SK-N-SH (cell line): ENCODE measurements around the gene KNOP1. TPM values are rescaled to one million over a fixed set of nuclear protein-coding genes. Genes with fewer than 3 reads are reported as not detected.

ENCODE experiments used
- CTCF ChIA-PET: fragments of 300-600, 350-600 bp; formaldehyde crosslinking; extraction: SDS; loops from one replicate; lab custom pipeline; 2021; lab: Yijun Ruan, JAX
- POLR2A ChIA-PET: fragments of 350-600 bp; sonication (Branson Sonifier 250); formaldehyde crosslinking; extraction: SDS; loops from one replicate; lab custom pipeline; 2020; ENCODE audit warnings: antibody characterized with exemption, inconsistent platforms; lab: Yijun Ruan, JAX
- DNase-seq: peaks from one replicate; pipeline ENCODE4 v3.0.0; 2012
- H2AFZ ChIP-seq: fragments of 200-600 bp; sonication (generic); 2 replicates; pipeline ENCODE4 v1.8.1; 2016; ENCODE audit warnings: antibody characterized with exemption, mild to moderate bottlenecking, low read depth
- H3F3A ChIP-seq: fragments of 200-600 bp; sonication (generic); replicated peaks from 2 replicates; pipeline ENCODE3; 2016; ENCODE audit warnings: antibody characterized with exemption, mild to moderate bottlenecking; ENCODE audit not compliant: insufficient read depth
- H3K27ac ChIP-seq, 2 experiments: fragments of 200-500 bp in 1 of 2; fragments of 200-600 bp in 1 of 2; sonication (Bioruptor generic) in 1 of 2; sonication (generic), shearing (Covaris generic) in 1 of 2; 2 replicates each; pipeline versions ENCODE4 v1.5.1 to v1.6.1; 2014 to 2016; ENCODE audit warnings: low read depth in 2 of 2, inconsistent platforms in 1 of 2, low read length in 1 of 2, mild to moderate bottlenecking in 1 of 2, mixed read lengths in 1 of 2
- H3K27me3 ChIP-seq: fragments of 200-600 bp; sonication (generic), shearing (Covaris generic); 2 replicates; pipeline ENCODE4 v1.6.1; 2016; ENCODE audit warnings: mixed run types; ENCODE audit not compliant: insufficient read depth
- H3K36me3 ChIP-seq, 2 experiments: fragments of 200-500 bp in 1 of 2; fragments of 200-600 bp in 1 of 2; sonication (Bioruptor generic) in 1 of 2; sonication (generic) in 1 of 2; replicated peaks in 1 of 2; 2 replicates each; pipeline versions ENCODE3 to v1.5.1; 2014 to 2016; ENCODE audit warnings: low read length in 1 of 2, mild to moderate bottlenecking in 1 of 2; ENCODE audit not compliant: insufficient read depth in 2 of 2, control insufficient read depth in 1 of 2
- H3K4me1 ChIP-seq, 2 experiments: fragments of 200-500 bp in 1 of 2; fragments of 200-600 bp in 1 of 2; sonication (Bioruptor generic) in 1 of 2; sonication (generic), shearing (Covaris generic) in 1 of 2; 2 replicates each; pipeline versions ENCODE4 v1.5.1 to v1.6.1; 2014 to 2016; ENCODE audit warnings: low read depth in 1 of 2, low read length in 1 of 2, mixed run types in 1 of 2; ENCODE audit not compliant: insufficient read depth in 2 of 2, control insufficient read depth in 1 of 2
- H3K4me2 ChIP-seq: fragments of 200-600 bp; sonication (generic), shearing (Covaris generic); 2 replicates; pipeline ENCODE4 v1.6.1; 2017; ENCODE audit warnings: mixed run types
- H3K4me3 ChIP-seq, 2 experiments: fragments of 200-500 bp in 1 of 2; fragments of 200-600 bp in 1 of 2; sonication (Bioruptor generic) in 1 of 2; sonication (generic), shearing (Covaris generic) in 1 of 2; 2 replicates each; pipeline versions ENCODE4 v1.5.1 to v1.8.1; 2014 to 2016; ENCODE audit warnings: low read depth in 2 of 2, inconsistent platforms in 1 of 2, low read length in 1 of 2, mild to moderate bottlenecking in 1 of 2, mixed read lengths in 1 of 2, moderate library complexity in 1 of 2
- H3K79me2 ChIP-seq: fragments of 200-600 bp; sonication (generic); 2 replicates; pipeline ENCODE4 v1.8.1; 2017; ENCODE audit warnings: mild to moderate bottlenecking; ENCODE audit not compliant: insufficient read depth
- H3K9ac ChIP-seq: fragments of 200-600 bp; sonication (generic); 2 replicates; pipeline ENCODE4 v1.6.1; 2017; ENCODE audit warnings: mixed run types
- H3K9me2 ChIP-seq: fragments of 200-600 bp; sonication (generic); 2 replicates; pipeline ENCODE4 v1.6.1; 2017; ENCODE audit warnings: mixed run types
- H3K9me3 ChIP-seq: fragments of 200-600 bp; sonication (generic); 2 replicates; pipeline ENCODE4 v1.6.1; 2017; ENCODE audit warnings: mixed run types, mild to moderate bottlenecking, moderate library complexity
- H4K20me1 ChIP-seq: fragments of 200-600 bp; sonication (generic); 2 replicates; pipeline ENCODE4 v1.6.1; 2017; ENCODE audit warnings: mild to moderate bottlenecking, mixed run types; ENCODE audit not compliant: insufficient read depth
- CHD2 ChIP-seq: fragments of 150-350 bp; IDR thresholded peaks from 2 replicates; pipeline ENCODE4 v1.6.1; 2018; ENCODE audit warnings: low read length; ENCODE audit not compliant: partially characterized antibody
- EZH2phosphoT487 ChIP-seq: fragments of 200-600 bp; sonication (generic); IDR thresholded peaks from 2 replicates; pipeline ENCODE4 v1.6.1; 2017; ENCODE audit warnings: low read depth, mixed run types, mild to moderate bottlenecking, antibody characterized with exemption, moderate library complexity, borderline replicate concordance
- FOSL2 ChIP-seq: IDR thresholded peaks from 2 replicates; pipeline ENCODE4 v1.4.0; 2012; ENCODE audit warnings: low read depth, mild to moderate bottlenecking, moderate library complexity, borderline replicate concordance
- FOXM1 ChIP-seq: IDR thresholded peaks from 2 replicates; pipeline ENCODE4 v1.4.0; 2012; ENCODE audit warnings: low read depth, mild to moderate bottlenecking
- GABPA ChIP-seq: IDR thresholded peaks from 2 replicates; pipeline ENCODE4 v1.4.0; 2012; ENCODE audit warnings: low read depth, mild to moderate bottlenecking
- GATA2 ChIP-seq: sonication (generic); formaldehyde crosslinking; IDR thresholded peaks from 2 replicates; pipeline ENCODE4 v1.5.0; 2020; ENCODE audit warnings: mild to moderate bottlenecking, missing genetic modification reagents
- JUND ChIP-seq: IDR thresholded peaks from 2 replicates; pipeline ENCODE4 v1.4.0; 2012
- NRF1 ChIP-seq: IDR thresholded peaks from 2 replicates; pipeline ENCODE4 v1.6.1; 2012; ENCODE audit warnings: low read depth, mild to moderate bottlenecking, low read length
- RAD21 ChIP-seq: IDR thresholded peaks from 2 replicates; pipeline ENCODE4 v1.6.1; 2012; ENCODE audit warnings: mild to moderate bottlenecking, low read length
- RXRA ChIP-seq: IDR thresholded peaks from 2 replicates; pipeline ENCODE4 v1.4.0; 2012; ENCODE audit warnings: low read depth, mild to moderate bottlenecking, borderline replicate concordance
- SIN3A ChIP-seq: IDR thresholded peaks from 2 replicates; pipeline ENCODE4 v1.6.1; 2012; ENCODE audit warnings: low read depth, mild to moderate bottlenecking, low read length, moderate library complexity, borderline replicate concordance
- SMC3 ChIP-seq: IDR thresholded peaks from 2 replicates; pipeline ENCODE4 v1.6.1; 2012; ENCODE audit warnings: low read depth, low read length, improper control_type of control experiment
- TCF12 ChIP-seq: IDR thresholded peaks from 2 replicates; pipeline ENCODE4 v1.4.0; 2012
- YY1 ChIP-seq: IDR thresholded peaks from 2 replicates; pipeline ENCODE4 v1.4.0; 2012; ENCODE audit warnings: low read depth, mild to moderate bottlenecking
- WGBS: methylation state at CpG from one replicate; pipeline ENCODE4 v1.1.6; 2017; ENCODE audit warnings: low lambda C conversion rate; 5-methylcytosine and 5-hydroxymethylcytosine counted together
- polyA plus RNA-seq, 3 experiments: library from polyadenylated mRNA; depleted of rRNA; stranded (reverse); fragments of >200 nt; gene quantifications; 2 replicates each; pipeline ENCODE4 v1.2.3, GENCODE V29; 2012
- TF ChIP-seq, protein P1 (sequence below): fragments of 200-600 bp; sonication (generic); IDR thresholded peaks from 2 replicates; pipeline ENCODE4 v1.6.1; 2017; ENCODE audit warnings: antibody characterized with exemption, mild to moderate bottlenecking, moderate library complexity
- TF ChIP-seq, protein P2 (sequence below): IDR thresholded peaks from 2 replicates; pipeline ENCODE4; 2012
- TF ChIP-seq, protein P3 (sequence below): IDR thresholded peaks from 2 replicates; pipeline ENCODE4 v1.4.0; 2012; ENCODE audit warnings: low read depth, borderline replicate concordance
- TF ChIP-seq, protein P4 (sequence below): IDR thresholded peaks from 2 replicates; pipeline ENCODE4 v1.4.0; 2012; ENCODE audit warnings: low read depth
- TF ChIP-seq, protein P5 (sequence below): IDR thresholded peaks from 2 replicates; pipeline ENCODE4 v1.6.1; 2012; ENCODE audit warnings: mild to moderate bottlenecking, low read depth, low read length, moderate library complexity

The KNOP1 gene
- polyA plus RNA-seq, 1 of the 3 experiments (the other 2 are of a cell fraction), result 13.2 TPM

DNA sequence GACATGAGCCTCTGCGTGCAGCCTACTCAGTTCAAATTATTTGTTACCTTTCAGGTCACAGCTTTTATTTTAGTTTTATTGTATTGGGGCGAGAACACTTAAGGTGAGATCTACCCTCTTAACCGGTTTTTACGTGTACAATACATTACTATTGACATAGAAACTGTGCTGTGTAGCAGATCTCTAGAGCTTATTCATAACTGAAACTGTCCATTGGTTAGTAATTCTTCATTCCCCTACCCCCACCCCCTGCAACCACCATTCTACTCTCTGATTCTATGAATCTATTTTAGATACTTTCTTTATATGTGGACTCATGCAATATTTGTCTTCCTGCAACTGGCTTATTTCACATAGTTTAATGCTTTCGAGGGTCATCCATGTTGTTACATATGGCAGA lies 43.5 kb downstream of the KNOP1 start:
- H3K27me3 ChIP-seq, result no peaks in the 10 kb centered on the region
- no peak overlapping the region for H3K9ac ChIP-seq
- ChIA-PET CTCF (interaction anchor here (1.4 kb wide), 1 partner anchor 73 kb away, joined by 5 read pairs; no protein-coding TSS in a partner anchor), POLR2A (no interaction called here)
- H4K20me1 ChIP-seq, result no peaks in the 10 kb centered on the region
- H3K79me2 ChIP-seq, result no peaks in the 10 kb centered on the region
- H3F3A ChIP-seq, result peaks cover 3% of the 10 kb centered on the region
- no peak overlapping the region for H3K27ac ChIP-seq
- H3K9me2 ChIP-seq, result no peaks in the 10 kb centered on the region
- peaks cover 6 to 9% of the 10 kb centered on the region in 2 experiments for H3K36me3 ChIP-seq
- H3K9me3 ChIP-seq, result no peaks in the 10 kb centered on the region
- peaks cover 0 to 3% of the 10 kb centered on the region in 2 experiments; a peak in 1 of 4 replicates for H3K4me1 ChIP-seq
- H3K4me3 ChIP-seq, result no peak overlapping the region
- H2AFZ ChIP-seq, result no peak overlapping the region
- WGBS, result 97% methylated on average over 5 of the region's 5 CpGs
- no peak for DNase-seq
- no peak overlapping the region for H3K4me2 ChIP-seq
- TF ChIP-seq NRF1 (no peak), CHD2 (no peak), GABPA (no peak), SMC3 (no peak), RAD21 (no peak), SIN3A (no peak), TCF12 (no peak), RXRA (no peak), FOSL2 (no peak), JUND (no peak), EZH2phosphoT487 (no peak), GATA2 (CRISPR knock-in tag) (no peak), YY1 (no peak), FOXM1 (no peak)
- TF ChIP-seq, protein P1, sequence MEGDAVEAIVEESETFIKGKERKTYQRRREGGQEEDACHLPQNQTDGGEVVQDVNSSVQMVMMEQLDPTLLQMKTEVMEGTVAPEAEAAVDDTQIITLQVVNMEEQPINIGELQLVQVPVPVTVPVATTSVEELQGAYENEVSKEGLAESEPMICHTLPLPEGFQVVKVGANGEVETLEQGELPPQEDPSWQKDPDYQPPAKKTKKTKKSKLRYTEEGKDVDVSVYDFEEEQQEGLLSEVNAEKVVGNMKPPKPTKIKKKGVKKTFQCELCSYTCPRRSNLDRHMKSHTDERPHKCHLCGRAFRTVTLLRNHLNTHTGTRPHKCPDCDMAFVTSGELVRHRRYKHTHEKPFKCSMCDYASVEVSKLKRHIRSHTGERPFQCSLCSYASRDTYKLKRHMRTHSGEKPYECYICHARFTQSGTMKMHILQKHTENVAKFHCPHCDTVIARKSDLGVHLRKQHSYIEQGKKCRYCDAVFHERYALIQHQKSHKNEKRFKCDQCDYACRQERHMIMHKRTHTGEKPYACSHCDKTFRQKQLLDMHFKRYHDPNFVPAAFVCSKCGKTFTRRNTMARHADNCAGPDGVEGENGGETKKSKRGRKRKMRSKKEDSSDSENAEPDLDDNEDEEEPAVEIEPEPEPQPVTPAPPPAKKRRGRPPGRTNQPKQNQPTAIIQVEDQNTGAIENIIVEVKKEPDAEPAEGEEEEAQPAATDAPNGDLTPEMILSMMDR, result no peak
- TF ChIP-seq, protein P2, sequence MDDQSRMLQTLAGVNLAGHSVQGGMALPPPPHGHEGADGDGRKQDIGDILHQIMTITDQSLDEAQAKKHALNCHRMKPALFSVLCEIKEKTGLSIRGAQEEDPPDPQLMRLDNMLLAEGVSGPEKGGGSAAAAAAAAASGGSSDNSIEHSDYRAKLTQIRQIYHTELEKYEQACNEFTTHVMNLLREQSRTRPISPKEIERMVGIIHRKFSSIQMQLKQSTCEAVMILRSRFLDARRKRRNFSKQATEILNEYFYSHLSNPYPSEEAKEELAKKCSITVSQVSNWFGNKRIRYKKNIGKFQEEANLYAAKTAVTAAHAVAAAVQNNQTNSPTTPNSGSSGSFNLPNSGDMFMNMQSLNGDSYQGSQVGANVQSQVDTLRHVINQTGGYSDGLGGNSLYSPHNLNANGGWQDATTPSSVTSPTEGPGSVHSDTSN, result no peak
- TF ChIP-seq, protein P3, sequence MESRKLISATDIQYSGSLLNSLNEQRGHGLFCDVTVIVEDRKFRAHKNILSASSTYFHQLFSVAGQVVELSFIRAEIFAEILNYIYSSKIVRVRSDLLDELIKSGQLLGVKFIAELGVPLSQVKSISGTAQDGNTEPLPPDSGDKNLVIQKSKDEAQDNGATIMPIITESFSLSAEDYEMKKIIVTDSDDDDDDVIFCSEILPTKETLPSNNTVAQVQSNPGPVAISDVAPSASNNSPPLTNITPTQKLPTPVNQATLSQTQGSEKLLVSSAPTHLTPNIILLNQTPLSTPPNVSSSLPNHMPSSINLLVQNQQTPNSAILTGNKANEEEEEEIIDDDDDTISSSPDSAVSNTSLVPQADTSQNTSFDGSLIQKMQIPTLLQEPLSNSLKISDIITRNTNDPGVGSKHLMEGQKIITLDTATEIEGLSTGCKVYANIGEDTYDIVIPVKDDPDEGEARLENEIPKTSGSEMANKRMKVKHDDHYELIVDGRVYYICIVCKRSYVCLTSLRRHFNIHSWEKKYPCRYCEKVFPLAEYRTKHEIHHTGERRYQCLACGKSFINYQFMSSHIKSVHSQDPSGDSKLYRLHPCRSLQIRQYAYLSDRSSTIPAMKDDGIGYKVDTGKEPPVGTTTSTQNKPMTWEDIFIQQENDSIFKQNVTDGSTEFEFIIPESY, result no peak
- TF ChIP-seq, protein P4, sequence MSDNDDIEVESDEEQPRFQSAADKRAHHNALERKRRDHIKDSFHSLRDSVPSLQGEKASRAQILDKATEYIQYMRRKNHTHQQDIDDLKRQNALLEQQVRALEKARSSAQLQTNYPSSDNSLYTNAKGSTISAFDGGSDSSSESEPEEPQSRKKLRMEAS, result no peak
- TF ChIP-seq, protein P5, sequence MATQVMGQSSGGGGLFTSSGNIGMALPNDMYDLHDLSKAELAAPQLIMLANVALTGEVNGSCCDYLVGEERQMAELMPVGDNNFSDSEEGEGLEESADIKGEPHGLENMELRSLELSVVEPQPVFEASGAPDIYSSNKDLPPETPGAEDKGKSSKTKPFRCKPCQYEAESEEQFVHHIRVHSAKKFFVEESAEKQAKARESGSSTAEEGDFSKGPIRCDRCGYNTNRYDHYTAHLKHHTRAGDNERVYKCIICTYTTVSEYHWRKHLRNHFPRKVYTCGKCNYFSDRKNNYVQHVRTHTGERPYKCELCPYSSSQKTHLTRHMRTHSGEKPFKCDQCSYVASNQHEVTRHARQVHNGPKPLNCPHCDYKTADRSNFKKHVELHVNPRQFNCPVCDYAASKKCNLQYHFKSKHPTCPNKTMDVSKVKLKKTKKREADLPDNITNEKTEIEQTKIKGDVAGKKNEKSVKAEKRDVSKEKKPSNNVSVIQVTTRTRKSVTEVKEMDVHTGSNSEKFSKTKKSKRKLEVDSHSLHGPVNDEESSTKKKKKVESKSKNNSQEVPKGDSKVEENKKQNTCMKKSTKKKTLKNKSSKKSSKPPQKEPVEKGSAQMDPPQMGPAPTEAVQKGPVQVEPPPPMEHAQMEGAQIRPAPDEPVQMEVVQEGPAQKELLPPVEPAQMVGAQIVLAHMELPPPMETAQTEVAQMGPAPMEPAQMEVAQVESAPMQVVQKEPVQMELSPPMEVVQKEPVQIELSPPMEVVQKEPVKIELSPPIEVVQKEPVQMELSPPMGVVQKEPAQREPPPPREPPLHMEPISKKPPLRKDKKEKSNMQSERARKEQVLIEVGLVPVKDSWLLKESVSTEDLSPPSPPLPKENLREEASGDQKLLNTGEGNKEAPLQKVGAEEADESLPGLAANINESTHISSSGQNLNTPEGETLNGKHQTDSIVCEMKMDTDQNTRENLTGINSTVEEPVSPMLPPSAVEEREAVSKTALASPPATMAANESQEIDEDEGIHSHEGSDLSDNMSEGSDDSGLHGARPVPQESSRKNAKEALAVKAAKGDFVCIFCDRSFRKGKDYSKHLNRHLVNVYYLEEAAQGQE, result no peak
- TF ChIP-seq, all 33 proteins: peak for 0
